HG02938 (cell line): ENCODE data around the gene TP53TG3B.
"Not testable (repeated sequence)": the region's sequence is repeated elsewhere in the genome, so short reads cannot be mapped to it uniquely, and the experiment has no call there.

Experiments
- ATAC-seq: cut with Tn5 transposase; IDR thresholded peaks from one replicate; pipeline ENCODE4 v1.9.1; 2021; ENCODE audit warnings: mild to moderate bottlenecking, moderate library complexity; ENCODE audit not compliant: unreplicated experiment

Gene TP53TG3B, protein sequence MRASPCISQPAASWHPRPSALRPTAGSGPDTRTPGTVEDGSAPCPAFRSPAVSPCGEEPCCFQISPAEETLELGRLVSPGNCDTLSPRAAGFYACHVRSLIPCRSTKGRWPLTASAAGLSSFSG

GRCh38 chr16:33360541-33360940 is at the start of gene TP53TG3B:
Gene TP53TG3B, plus strand, starts transcription at chr16:33360841. Its CDS starts 68 bp downstream, at chr16:33360909.
- ATAC-seq = not testable (repeated sequence)

GRCh38 chr16:33336226-33337012 is 24.2 kb upstream of the TP53TG3B start:
- not testable (repeated sequence) for ATAC-seq

- ATAC-seq = not testable (repeated sequence)
Observed at GRCh38 chr16:33337627-33338542, 22.8 kb upstream of the TP53TG3B start.

GRCh38 chr16:33338543-33338951 is 22.1 kb upstream of the TP53TG3B start:
- ATAC-seq = not testable (repeated sequence)

GRCh38 chr16:33339093-33340061 is 21.3 kb upstream of the TP53TG3B start:
- ATAC-seq = not testable (repeated sequence)
